ENCODE data around the gene NUAK2.

Gene NUAK2

GRCh38 chr1:205353612-205354011 is 32.1 kb upstream of the NUAK2 start:
- TF ChIP-seq, protein P1, sequence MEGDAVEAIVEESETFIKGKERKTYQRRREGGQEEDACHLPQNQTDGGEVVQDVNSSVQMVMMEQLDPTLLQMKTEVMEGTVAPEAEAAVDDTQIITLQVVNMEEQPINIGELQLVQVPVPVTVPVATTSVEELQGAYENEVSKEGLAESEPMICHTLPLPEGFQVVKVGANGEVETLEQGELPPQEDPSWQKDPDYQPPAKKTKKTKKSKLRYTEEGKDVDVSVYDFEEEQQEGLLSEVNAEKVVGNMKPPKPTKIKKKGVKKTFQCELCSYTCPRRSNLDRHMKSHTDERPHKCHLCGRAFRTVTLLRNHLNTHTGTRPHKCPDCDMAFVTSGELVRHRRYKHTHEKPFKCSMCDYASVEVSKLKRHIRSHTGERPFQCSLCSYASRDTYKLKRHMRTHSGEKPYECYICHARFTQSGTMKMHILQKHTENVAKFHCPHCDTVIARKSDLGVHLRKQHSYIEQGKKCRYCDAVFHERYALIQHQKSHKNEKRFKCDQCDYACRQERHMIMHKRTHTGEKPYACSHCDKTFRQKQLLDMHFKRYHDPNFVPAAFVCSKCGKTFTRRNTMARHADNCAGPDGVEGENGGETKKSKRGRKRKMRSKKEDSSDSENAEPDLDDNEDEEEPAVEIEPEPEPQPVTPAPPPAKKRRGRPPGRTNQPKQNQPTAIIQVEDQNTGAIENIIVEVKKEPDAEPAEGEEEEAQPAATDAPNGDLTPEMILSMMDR (IDR thresholded peaks at IDR 0.05; ENCODE audit: borderline replicate concordance, insufficient read depth, low read depth, low read length), result no peak
- no peak overlapping the region for H3K4me3 ChIP-seq (ENCODE audit: low read depth, low read length)

DNA sequence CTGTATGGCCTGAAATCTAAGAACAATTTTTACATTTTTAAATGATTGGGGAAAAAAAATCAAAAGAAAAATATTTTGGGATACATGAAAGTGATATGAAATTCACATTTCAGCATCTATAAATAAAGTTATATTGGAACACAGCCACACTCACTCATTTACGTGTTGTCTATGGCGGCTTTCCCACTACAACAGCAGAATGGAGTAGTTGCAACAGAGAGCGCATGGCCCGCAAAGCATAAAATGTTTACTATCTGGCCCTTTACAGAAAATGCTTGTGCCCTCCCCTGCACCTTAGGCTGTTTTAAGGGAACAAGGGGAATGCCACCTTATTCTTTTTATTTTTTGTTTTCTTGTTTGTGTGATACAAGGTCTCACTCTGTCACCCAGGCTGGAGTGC is 31.6 kb upstream of the NUAK2 start:
- TF ChIP-seq, protein P1 (IDR thresholded peaks at IDR 0.05; ENCODE audit: borderline replicate concordance, insufficient read depth, low read depth, low read length), result no peak
- H3K4me3 ChIP-seq (ENCODE audit: low read depth, low read length), result no peak overlapping the region

DNA sequence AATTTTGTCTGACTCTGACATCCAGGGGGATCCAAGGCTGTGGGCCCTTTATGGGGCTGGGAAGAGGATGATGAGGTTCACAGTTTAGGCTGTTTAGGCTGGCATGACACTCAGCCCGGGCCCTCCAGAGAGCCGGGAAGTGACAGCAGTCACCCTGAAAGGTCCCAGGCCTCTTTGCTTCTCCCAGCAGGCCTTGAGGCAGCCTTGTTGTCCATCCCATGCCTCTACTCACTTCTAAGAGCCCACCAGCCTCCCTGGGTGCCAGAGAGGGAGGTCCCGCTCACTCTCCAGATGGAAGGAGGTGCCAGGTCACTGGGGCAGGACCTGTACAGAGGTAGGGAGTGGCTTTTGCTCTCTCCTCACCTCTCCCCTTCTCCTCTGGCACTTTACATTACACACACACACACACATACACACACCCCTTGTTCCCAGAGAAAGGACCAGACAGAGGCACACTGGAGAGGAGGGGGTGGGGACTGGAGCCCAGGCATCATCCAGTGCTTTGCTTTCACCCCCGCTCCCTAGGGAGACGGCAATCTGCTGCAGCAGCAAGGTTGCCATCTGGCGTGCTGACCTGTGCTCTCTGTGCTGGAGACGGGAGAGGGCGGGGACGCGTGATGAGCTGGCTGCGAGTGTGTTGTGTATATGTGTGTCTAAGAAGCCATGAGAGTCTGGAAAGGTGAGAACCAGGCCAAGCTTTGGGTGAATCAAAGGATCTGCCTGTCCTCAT is 30.6 kb upstream of the NUAK2 start:
- TF ChIP-seq, protein P1 (IDR thresholded peaks at IDR 0.05; ENCODE audit: borderline replicate concordance, insufficient read depth, low read depth, low read length), result no peak
- no peak overlapping the region for H3K4me3 ChIP-seq (ENCODE audit: low read depth, low read length)

DNA sequence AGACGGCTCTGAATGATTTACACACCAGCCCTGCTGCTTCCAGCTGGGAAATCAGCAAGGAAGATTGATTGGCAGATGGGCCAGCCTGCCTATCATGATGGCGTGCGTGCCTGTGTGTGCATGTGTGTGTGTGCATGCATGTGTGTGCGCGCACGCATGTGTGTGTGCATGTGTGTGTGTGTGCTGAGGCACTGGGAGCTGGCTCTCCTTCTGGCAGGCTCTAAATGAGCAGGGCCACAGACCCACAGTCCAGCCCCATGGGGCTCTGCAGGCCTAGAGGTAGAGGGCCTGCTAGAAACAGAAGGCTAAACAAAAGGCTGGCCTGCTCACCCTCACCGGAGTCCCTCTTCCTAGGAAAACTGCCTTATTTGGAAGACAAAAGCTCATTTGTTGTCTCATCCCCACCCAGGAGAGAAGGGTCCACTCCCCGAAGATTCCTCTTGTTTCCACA is 29.2 kb upstream of the NUAK2 start:
- no peak overlapping the region for H3K4me3 ChIP-seq (ENCODE audit: low read depth, low read length)
- TF ChIP-seq, protein P1 (IDR thresholded peaks at IDR 0.05; ENCODE audit: borderline replicate concordance, insufficient read depth, low read depth, low read length), result no peak

DNA sequence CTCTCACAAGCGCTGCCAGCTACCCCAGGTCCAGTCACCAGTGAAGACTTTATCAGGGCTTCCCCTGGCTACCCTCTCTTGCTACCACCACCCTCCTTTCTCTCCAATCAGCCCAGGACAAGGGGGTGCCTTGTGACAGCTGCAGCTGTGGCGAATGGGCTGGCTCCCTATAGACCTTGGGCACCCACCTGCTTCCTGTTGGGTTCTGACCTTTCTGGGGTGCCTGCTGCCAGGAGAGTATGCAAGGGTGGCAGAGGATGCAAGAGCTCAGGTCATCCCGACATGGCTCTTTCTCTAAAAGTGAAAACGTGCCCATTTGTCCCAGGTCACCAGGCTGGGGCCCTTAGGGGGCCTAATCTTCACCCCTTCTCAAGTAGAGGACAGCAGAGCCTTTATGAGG is 28.6 kb upstream of the NUAK2 start:
- no peak overlapping the region for H3K4me3 ChIP-seq (ENCODE audit: low read depth, low read length)
- TF ChIP-seq, protein P1 (IDR thresholded peaks at IDR 0.05; ENCODE audit: borderline replicate concordance, insufficient read depth, low read depth, low read length), result no peak

- TF ChIP-seq, protein P1 (IDR thresholded peaks at IDR 0.05; ENCODE audit: borderline replicate concordance, insufficient read depth, low read depth, low read length), result no peak
Observed at GRCh38 chr1:205348554-205349487, 27.3 kb upstream of the NUAK2 start.

More at GRCh38 chr1:205348554-205349487, 27.3 kb upstream of the NUAK2 start:
- H3K4me3 ChIP-seq (ENCODE audit: low read depth, low read length), result no peak overlapping the region
